Measurements from ENCODE around the gene TTLL4.

Gene TTLL4

DNA sequence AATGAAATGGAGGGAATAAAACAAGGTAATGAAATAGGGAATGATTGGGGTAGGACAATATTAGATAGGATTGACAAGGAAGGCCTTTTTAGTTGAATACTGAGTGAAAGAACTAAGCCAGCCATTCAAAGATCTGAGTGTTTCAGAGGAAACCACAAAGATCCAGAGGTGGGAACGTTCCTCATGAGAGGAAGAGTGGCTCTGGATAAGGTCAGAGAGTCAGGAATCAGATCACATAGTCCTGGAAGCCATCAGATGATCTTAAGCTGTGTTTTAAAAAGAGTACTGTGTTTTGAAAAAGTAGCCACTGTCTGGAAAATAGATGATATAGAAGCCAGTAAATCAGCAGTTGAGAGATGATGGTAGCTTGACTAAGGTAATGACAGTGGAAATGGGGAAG is 11.8 kb downstream of the TTLL4 start:
- no peaks in the 10 kb centered on the region for H3K9me2 ChIP-seq (ENCODE audit: low read depth, low read length)
- no peak overlapping the region for H2AFZ ChIP-seq (ENCODE audit: low read length)
- peaks cover 22% of the 10 kb centered on the region for H3K36me3 ChIP-seq (ENCODE audit: insufficient read depth, low read length)
- H3K4me2 ChIP-seq (ENCODE audit: low read length): no peak overlapping the region
- peaks cover 28% of the 10 kb centered on the region for H3K79me2 ChIP-seq (ENCODE audit: insufficient read depth, low read length)
- no peaks in the 10 kb centered on the region for H3K4me1 ChIP-seq (ENCODE audit: insufficient read depth, low read length, severe bottlenecking)
- no peaks in the 10 kb centered on the region for H3F3A ChIP-seq (ENCODE audit: insufficient read depth, low read length)
- peaks cover 7% of the 10 kb centered on the region for H3K9me3 ChIP-seq (ENCODE audit: low read length)
- TF ChIP-seq, protein P1, sequence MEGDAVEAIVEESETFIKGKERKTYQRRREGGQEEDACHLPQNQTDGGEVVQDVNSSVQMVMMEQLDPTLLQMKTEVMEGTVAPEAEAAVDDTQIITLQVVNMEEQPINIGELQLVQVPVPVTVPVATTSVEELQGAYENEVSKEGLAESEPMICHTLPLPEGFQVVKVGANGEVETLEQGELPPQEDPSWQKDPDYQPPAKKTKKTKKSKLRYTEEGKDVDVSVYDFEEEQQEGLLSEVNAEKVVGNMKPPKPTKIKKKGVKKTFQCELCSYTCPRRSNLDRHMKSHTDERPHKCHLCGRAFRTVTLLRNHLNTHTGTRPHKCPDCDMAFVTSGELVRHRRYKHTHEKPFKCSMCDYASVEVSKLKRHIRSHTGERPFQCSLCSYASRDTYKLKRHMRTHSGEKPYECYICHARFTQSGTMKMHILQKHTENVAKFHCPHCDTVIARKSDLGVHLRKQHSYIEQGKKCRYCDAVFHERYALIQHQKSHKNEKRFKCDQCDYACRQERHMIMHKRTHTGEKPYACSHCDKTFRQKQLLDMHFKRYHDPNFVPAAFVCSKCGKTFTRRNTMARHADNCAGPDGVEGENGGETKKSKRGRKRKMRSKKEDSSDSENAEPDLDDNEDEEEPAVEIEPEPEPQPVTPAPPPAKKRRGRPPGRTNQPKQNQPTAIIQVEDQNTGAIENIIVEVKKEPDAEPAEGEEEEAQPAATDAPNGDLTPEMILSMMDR (IDR thresholded peaks at IDR 0.05; ENCODE audit: low read length): no peak
- no peak for TF ChIP-seq EZH2 (IDR thresholded peaks at IDR 0.05; ENCODE audit: borderline replicate concordance, low read length)
- H4K20me1 ChIP-seq (ENCODE audit: insufficient read depth, low read length): no peaks in the 10 kb centered on the region
- H3K27ac ChIP-seq (ENCODE audit: low read depth, low read length, poor library complexity, severe bottlenecking): no peak overlapping the region
- H3K9ac ChIP-seq (ENCODE audit: low read length): no peak overlapping the region
- H3K27me3 ChIP-seq (ENCODE audit: insufficient read depth, low read length): no peaks in the 10 kb centered on the region
- H3K4me3 ChIP-seq (ENCODE audit: low read depth, low read length, poor library complexity, severe bottlenecking): no peak overlapping the region

DNA sequence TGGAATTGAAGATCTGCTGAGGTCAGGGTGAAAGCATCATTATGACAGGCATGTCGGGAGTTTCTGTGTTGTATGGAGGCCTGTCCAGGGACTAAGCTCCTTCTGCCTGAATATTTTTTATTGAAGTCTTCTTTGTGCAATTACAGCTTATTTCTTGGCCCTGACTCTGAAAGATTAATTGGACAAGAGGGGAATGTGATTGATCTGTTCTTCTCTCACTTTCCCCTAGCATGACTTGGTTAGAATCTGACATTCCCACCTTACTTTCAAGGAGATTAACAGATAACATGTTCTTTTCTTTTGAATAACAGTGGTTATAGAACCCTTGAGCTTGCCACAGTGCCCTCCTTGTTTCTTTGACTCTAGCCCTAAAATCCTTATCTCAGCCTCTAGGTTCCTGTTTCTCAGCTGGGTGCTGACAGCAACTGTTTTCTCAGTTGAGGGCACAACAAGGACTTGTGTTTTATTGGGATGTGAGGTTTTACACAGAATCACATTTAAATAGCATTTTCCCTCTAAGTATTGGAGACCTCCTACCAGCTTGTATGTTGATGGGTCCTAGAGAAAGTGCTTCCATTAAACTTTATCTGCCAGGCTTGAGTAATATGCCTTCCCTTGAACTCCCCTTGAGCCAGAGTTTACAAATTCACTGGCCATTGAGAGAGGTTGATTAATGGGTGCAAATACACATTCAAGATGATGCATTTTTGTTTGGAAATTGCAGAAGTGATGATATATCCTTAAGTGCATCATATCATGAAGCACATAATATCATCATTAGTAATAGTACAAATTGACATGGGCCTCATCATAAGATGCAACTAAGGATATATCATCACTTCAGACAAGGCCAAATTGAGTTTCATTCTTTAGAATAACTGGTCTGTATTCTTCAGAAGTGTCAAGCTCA is 12.5 kb downstream of the TTLL4 start:
- peaks cover 24% of the 10 kb centered on the region for H3K36me3 ChIP-seq (ENCODE audit: insufficient read depth, low read length)
- H3K4me3 ChIP-seq (ENCODE audit: low read depth, low read length, poor library complexity, severe bottlenecking): no peak overlapping the region
- no peak overlapping the region for H3K9ac ChIP-seq (ENCODE audit: low read length)
- no peak overlapping the region for H3K4me2 ChIP-seq (ENCODE audit: low read length)
- H3K79me2 ChIP-seq (ENCODE audit: insufficient read depth, low read length): peaks cover 28% of the 10 kb centered on the region
- peaks cover 7% of the 10 kb centered on the region for H3K9me3 ChIP-seq (ENCODE audit: low read length)
- H3K27ac ChIP-seq (ENCODE audit: low read depth, low read length, poor library complexity, severe bottlenecking): no peak overlapping the region
- no peaks in the 10 kb centered on the region for H3F3A ChIP-seq (ENCODE audit: insufficient read depth, low read length)
- H3K27me3 ChIP-seq (ENCODE audit: insufficient read depth, low read length): no peaks in the 10 kb centered on the region
- no peaks in the 10 kb centered on the region for H3K4me1 ChIP-seq (ENCODE audit: insufficient read depth, low read length, severe bottlenecking)
- H2AFZ ChIP-seq (ENCODE audit: low read length): no peak overlapping the region
- no peaks in the 10 kb centered on the region for H3K9me2 ChIP-seq (ENCODE audit: low read depth, low read length)
- no peak for TF ChIP-seq EZH2 (IDR thresholded peaks at IDR 0.05; ENCODE audit: borderline replicate concordance, low read length)
- TF ChIP-seq, protein P1 (IDR thresholded peaks at IDR 0.05; ENCODE audit: low read length): no peak
- H4K20me1 ChIP-seq (ENCODE audit: insufficient read depth, low read length): no peaks in the 10 kb centered on the region

DNA sequence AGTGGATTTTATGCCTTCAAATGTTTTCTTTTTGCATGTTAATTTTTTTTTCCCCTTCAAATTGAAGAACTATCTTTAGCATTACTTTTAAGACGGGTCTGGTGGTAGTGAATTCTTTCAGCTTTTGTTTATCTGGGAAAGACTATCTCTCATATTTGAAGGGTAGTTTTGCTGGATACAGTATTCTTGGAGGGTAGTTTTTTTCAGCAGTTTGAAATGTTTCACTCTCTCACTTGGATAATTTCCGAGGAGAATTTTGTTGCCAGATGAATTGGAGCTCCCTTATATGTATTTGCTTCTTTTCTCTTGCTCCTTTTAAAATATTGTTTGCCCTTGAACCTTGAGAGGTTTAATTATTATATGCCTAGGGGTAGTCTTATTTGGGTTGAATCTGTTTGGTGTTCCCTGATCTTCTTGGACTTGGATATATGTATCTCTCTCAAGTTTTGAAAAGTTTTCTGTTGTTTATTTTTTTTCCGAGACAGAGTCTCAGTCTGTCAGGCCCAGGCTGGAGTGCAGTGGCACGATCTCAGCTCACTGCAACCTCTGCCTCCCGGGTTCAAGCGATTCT is 15.5 kb downstream of the TTLL4 start:
- Histone ChIP-seq H3K4me2 (ENCODE audit: low read length) (no peak overlapping the region), H3F3A (ENCODE audit: insufficient read depth, low read length) (no peaks in the 10 kb centered on the region), H4K20me1 (ENCODE audit: insufficient read depth, low read length) (no peaks in the 10 kb centered on the region), H2AFZ (ENCODE audit: low read length) (no peak overlapping the region), H3K36me3 (ENCODE audit: insufficient read depth, low read length) (peaks cover 32% of the 10 kb centered on the region), H3K27ac (ENCODE audit: low read depth, low read length, poor library complexity, severe bottlenecking) (no peak overlapping the region), H3K9me2 (ENCODE audit: low read depth, low read length) (no peaks in the 10 kb centered on the region), H3K79me2 (ENCODE audit: insufficient read depth, low read length) (peaks cover 23% of the 10 kb centered on the region), H3K9ac (ENCODE audit: low read length) (no peak overlapping the region), H3K4me1 (ENCODE audit: insufficient read depth, low read length, severe bottlenecking) (no peaks in the 10 kb centered on the region), H3K27me3 (ENCODE audit: insufficient read depth, low read length) (no peaks in the 10 kb centered on the region), H3K9me3 (ENCODE audit: low read length) (peaks cover 7% of the 10 kb centered on the region), H3K4me3 (ENCODE audit: low read depth, low read length, poor library complexity, severe bottlenecking) (no peak overlapping the region)
- TF ChIP-seq, protein P1 (IDR thresholded peaks at IDR 0.05; ENCODE audit: low read length): no peak
- no peak for TF ChIP-seq EZH2 (IDR thresholded peaks at IDR 0.05; ENCODE audit: borderline replicate concordance, low read length)
